HepG2 (cell line): ENCODE data around the gene RGS19. TPM values are rescaled to one million over a fixed set of nuclear protein-coding genes. Genes with fewer than 3 reads are reported as not detected.

Experiments
- EP300 ChIP-seq, 3 experiments: sonication (generic) in 1 of 3; formaldehyde crosslinking in 1 of 3; IDR thresholded peaks; 2 replicates each; pipeline versions ENCODE4 v1.5.1 to v1.6.1; 2011 to 2020; ENCODE audit warnings: low read depth in 2 of 3, low read length in 2 of 3, borderline replicate concordance in 1 of 3, improper control_type of control experiment in 1 of 3, mild to moderate bottlenecking in 1 of 3, missing genetic modification reagents in 1 of 3, moderate library complexity in 1 of 3
- HNRNPL ChIP-seq: fragments of 200-400 bp; formaldehyde crosslinking; IDR thresholded peaks from 2 replicates; pipeline ENCODE4 v1.6.1; 2017; ENCODE audit warnings: mild to moderate bottlenecking, low read depth, low read length
- HOXD1 ChIP-seq: sonication (generic); formaldehyde crosslinking; IDR thresholded peaks from 2 replicates; pipeline ENCODE4 v1.5.0; 2020; ENCODE audit warnings: missing genetic modification reagents
- NFKB2 ChIP-seq: sonication (generic); formaldehyde crosslinking; IDR thresholded peaks from 2 replicates; pipeline ENCODE4 v1.4.0; 2020; ENCODE audit warnings: missing genetic modification reagents, borderline replicate concordance
- POLR2G ChIP-seq: fragments of 200-400 bp; formaldehyde crosslinking; IDR thresholded peaks from 2 replicates; pipeline ENCODE4 v1.6.1; 2018; ENCODE audit warnings: mild to moderate bottlenecking, low read depth, low read length, moderate library complexity
- XRCC5 ChIP-seq: fragments of 200-400 bp; formaldehyde crosslinking; optimal IDR thresholded peaks from 2 replicates; pipeline ENCODE3; 2017; ENCODE audit warnings: mild to moderate bottlenecking, low read length
- ZBTB2 ChIP-seq: sonication (generic); formaldehyde crosslinking; IDR thresholded peaks from 2 replicates; pipeline ENCODE4 v1.8.0; 2022; ENCODE audit warnings: low read depth, missing genetic modification reagents
- ZBTB21 ChIP-seq: sonication (generic); formaldehyde crosslinking; IDR thresholded peaks from 2 replicates; pipeline ENCODE4 v1.4.0; 2020; ENCODE audit warnings: missing genetic modification reagents
- ZBTB4 ChIP-seq: sonication (generic); formaldehyde crosslinking; IDR thresholded peaks from 2 replicates; pipeline ENCODE4 v1.4.0; 2020; ENCODE audit warnings: missing genetic modification reagents, mild to moderate bottlenecking, borderline replicate concordance
- ZIK1 ChIP-seq: sonication (generic); formaldehyde crosslinking; IDR thresholded peaks from 2 replicates; pipeline ENCODE4 v1.5.0; 2020; ENCODE audit warnings: mild to moderate bottlenecking, low read depth, missing genetic modification reagents, borderline replicate concordance
- ZNF207 ChIP-seq: fragments of 450-650 bp; IDR thresholded peaks from 2 replicates; pipeline ENCODE4 v1.6.1; 2016; ENCODE audit warnings: antibody characterized with exemption, borderline replicate concordance
- ZNF275 ChIP-seq: sonication (generic); formaldehyde crosslinking; IDR thresholded peaks from 2 replicates; pipeline ENCODE4 v1.8.0; 2022; ENCODE audit warnings: missing genetic modification reagents, mild to moderate bottlenecking, inconsistent platforms, borderline replicate concordance
- ZZZ3 ChIP-seq: sonication (generic); formaldehyde crosslinking; IDR thresholded peaks from 2 replicates; pipeline ENCODE4 v1.4.0; 2020; ENCODE audit warnings: missing genetic modification reagents, mild to moderate bottlenecking, borderline replicate concordance
- polyA plus RNA-seq, 8 experiments: library from polyadenylated mRNA; depleted of rRNA in 3 of 8; stranded (reverse) in 7 of 8; unstranded in 1 of 8; fragments of >200 nt; fragmentation: Illumina TruSeq in 4 of 8; extraction: Trizol in 4 of 8; gene quantifications; 2 replicates each; pipeline versions ENCODE4 v1.2.1 to v1.2.3, GENCODE V29; 2011 to 2016; ENCODE audit warnings: low read depth in 4 of 8, missing spikeins in 1 of 8, mixed read lengths in 1 of 8; ENCODE audit not compliant: insufficient read depth in 1 of 8
- total RNA-seq, 5 experiments: library from RNA; depleted of rRNA; stranded (reverse); fragments of >200 nt; fragmentation: Illumina TruSeq; extraction: Trizol; gene quantifications; 2 replicates each; pipeline ENCODE4 v1.2.3, GENCODE V29; 2016; ENCODE audit warnings: low read depth in 1 of 5
- TF ChIP-seq, protein P1 (sequence below): sonication (generic); formaldehyde crosslinking; IDR thresholded peaks from 2 replicates; pipeline ENCODE4 v1.8.1; 2023; ENCODE audit warnings: mild to moderate bottlenecking, missing genetic modification reagents
- TF ChIP-seq, protein P2 (sequence below): sonication (generic); formaldehyde crosslinking; IDR thresholded peaks from 2 replicates; pipeline ENCODE4 v1.4.0; 2020; ENCODE audit warnings: missing genetic modification reagents

The RGS19 gene
- total and polyA plus RNA-seq, 2 of the 13 experiments (the other 11 are each of a cell fraction or from before 2014, with no cell fraction given) = 10.7 to 11.9 TPM

GRCh38 chr20:64050261-64051032 is 28.9 kb downstream of the RGS19 start (continued):
- TF ChIP-seq, protein P1, sequence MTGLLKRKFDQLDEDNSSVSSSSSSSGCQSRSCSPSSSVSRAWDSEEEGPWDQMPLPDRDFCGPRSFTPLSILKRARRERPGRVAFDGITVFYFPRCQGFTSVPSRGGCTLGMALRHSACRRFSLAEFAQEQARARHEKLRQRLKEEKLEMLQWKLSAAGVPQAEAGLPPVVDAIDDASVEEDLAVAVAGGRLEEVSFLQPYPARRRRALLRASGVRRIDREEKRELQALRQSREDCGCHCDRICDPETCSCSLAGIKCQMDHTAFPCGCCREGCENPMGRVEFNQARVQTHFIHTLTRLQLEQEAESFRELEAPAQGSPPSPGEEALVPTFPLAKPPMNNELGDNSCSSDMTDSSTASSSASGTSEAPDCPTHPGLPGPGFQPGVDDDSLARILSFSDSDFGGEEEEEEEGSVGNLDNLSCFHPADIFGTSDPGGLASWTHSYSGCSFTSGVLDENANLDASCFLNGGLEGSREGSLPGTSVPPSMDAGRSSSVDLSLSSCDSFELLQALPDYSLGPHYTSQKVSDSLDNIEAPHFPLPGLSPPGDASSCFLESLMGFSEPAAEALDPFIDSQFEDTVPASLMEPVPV (CRISPR knock-in tag) = peak; percentile 90; the same call in 1 of the 2 replicates
- TF ChIP-seq ZNF207 = no peak
- TF ChIP-seq ZNF275 = no peak
- TF ChIP-seq, protein P2, sequence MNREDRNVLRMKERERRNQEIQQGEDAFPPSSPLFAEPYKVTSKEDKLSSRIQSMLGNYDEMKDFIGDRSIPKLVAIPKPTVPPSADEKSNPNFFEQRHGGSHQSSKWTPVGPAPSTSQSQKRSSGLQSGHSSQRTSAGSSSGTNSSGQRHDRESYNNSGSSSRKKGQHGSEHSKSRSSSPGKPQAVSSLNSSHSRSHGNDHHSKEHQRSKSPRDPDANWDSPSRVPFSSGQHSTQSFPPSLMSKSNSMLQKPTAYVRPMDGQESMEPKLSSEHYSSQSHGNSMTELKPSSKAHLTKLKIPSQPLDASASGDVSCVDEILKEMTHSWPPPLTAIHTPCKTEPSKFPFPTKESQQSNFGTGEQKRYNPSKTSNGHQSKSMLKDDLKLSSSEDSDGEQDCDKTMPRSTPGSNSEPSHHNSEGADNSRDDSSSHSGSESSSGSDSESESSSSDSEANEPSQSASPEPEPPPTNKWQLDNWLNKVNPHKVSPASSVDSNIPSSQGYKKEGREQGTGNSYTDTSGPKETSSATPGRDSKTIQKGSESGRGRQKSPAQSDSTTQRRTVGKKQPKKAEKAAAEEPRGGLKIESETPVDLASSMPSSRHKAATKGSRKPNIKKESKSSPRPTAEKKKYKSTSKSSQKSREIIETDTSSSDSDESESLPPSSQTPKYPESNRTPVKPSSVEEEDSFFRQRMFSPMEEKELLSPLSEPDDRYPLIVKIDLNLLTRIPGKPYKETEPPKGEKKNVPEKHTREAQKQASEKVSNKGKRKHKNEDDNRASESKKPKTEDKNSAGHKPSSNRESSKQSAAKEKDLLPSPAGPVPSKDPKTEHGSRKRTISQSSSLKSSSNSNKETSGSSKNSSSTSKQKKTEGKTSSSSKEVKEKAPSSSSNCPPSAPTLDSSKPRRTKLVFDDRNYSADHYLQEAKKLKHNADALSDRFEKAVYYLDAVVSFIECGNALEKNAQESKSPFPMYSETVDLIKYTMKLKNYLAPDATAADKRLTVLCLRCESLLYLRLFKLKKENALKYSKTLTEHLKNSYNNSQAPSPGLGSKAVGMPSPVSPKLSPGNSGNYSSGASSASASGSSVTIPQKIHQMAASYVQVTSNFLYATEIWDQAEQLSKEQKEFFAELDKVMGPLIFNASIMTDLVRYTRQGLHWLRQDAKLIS (CRISPR knock-in tag) = peak; percentile 29; the same call in 1 of the 2 replicates
- peak; percentile 36; the same call in 1 of the 2 replicates for TF ChIP-seq ZBTB4 (CRISPR knock-in tag)
- peak; percentile 67 for TF ChIP-seq POLR2G
- TF ChIP-seq XRCC5 = peak; percentile 69
- 0 out of 2 replicates have a peak, but pooled peaks have one; percentile 41 for TF ChIP-seq ZBTB21
- peak; percentile 80; the same call in 1 of the 2 replicates for TF ChIP-seq NFKB2 (CRISPR knock-in tag)
- no peak for TF ChIP-seq ZBTB2 (CRISPR knock-in tag)
- TF ChIP-seq EP300 (IDR thresholded peaks at IDR 0.05; ENCODE audit: low read depth in 2 of 2, low read length in 2 of 2) = 0 out of 4 replicates have a peak, but pooled peaks of 1 of the 2 experiments have one; percentile 14
- no peak for TF ChIP-seq EP300 (CRISPR knock-in tag; IDR thresholded peaks at IDR 0.05; ENCODE audit: borderline replicate concordance)
- no peak for TF ChIP-seq ZZZ3 (CRISPR knock-in tag)
- TF ChIP-seq HNRNPL = peak; percentile 89; the same call in 1 of the 2 replicates
- 0 out of 2 replicates have a peak, but pooled peaks have one; percentile 58 for TF ChIP-seq HOXD1
- TF ChIP-seq ZIK1 (CRISPR knock-in tag) = peak; percentile 76
